ENCODE data around the gene RAB10.

RAB10 gene

GRCh38 chr2:26184121-26184520, 150.2 kb downstream of the RAB10 start:
- DNase-seq = no peak

DNA sequence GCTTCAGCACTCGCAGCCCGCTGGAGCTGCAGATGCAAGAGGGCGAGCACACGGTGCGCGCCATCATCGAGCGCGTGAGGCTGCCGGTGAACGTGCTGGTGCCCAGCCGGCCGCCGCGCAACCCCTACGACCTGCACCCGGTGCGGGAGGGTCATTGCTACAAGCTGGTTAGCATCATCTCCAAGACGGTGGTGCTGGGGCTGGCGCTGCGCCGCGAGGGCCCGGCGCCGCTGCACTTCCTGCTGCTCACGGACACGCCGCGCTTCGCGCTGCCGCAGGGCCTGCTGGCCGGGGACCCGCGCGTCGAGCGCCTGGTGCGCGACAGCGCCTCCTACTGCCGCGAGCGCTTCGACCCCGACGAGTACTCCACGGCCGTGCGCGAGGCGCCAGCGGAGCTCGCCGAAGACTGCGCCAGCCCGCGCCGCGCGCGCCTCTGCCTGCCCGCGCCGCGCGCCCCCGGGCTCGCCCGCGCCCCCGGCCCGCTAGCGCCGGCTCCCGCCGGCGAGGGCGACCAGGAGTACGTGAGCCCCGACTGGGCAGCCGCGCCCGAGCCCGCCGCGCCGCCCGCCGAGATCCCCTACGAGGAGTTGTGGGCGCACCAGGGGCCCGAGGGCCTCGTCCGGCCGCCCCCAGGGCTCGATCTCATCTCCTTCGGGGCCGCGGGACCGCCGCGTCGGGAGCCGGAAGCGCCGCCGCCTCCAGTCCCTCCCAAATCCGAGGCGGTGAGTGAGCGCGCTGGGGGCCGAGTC, 150.8 kb downstream of the RAB10 start:
- DNase-seq = no peak

- DNase-seq = no peak
Measured at GRCh38 chr2:26185304-26185928, 151.5 kb downstream of the RAB10 start.

GRCh38 chr2:26185954-26186770, 152.3 kb downstream of the RAB10 start:
- DNase-seq = no peak

Data from hippocampal formation (tissue), 2 donors.